ENCODE data around the gene IL1RL2. TPM values are rescaled to one million over a fixed set of nuclear protein-coding genes. Genes with fewer than 3 reads are reported as not detected.

Gene IL1RL2
- total and polyA plus RNA-seq, 2 donors from 2014 or later = 1.4 to 1.8 TPM

DNA sequence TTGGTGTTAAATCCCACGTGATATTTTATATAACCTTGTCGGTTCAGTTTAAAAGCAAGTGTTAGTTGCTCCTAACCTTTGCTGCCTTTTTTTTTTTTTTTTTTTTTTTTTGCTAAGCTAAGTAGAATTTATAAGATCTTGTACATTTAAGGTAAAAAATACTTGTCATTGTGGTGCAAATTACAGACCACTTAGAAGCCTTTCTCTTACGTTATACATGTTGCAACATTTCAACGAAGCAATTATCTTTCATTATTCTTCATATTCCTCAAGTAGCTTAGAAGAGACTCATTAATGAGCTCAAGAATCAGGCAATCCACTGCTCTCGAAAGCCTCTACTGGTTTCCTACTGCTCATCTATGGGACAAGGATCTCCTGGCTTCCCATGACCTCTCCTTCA lies 14.9 kb upstream of the IL1RL2 start:
- H3K9me3 ChIP-seq (ENCODE audit: control insufficient read depth in 2 of 3, insufficient read depth in 1 of 3, low read length in 3 of 3) = no peaks in the 10 kb centered on the region
- TF ChIP-seq CTCF (IDR thresholded peaks at IDR 0.05; ENCODE audit: borderline replicate concordance, extremely low read depth, insufficient read depth) = no peak
- FAIRE-seq (no peak), DNase-seq (no peak)
- H3K27me3 ChIP-seq (ENCODE audit: control insufficient read depth, insufficient read depth, low read length) = no peaks in the 10 kb centered on the region
- no peak overlapping the region for H3K27ac ChIP-seq (ENCODE audit: low read depth in 2 of 2, low read length in 2 of 2)
- no peaks in the 10 kb centered on the region for H3K4me1 ChIP-seq (ENCODE audit: control insufficient read depth in 2 of 3, insufficient read depth in 2 of 3, low read depth in 1 of 3, low read length in 3 of 3)
- H3K36me3 ChIP-seq (ENCODE audit: control insufficient read depth in 2 of 3, insufficient read depth in 3 of 3, low read length in 3 of 3) = peaks cover 7 to 27% (median 20%) of the 10 kb centered on the region in 3 donors
- intact Hi-C loops (cut with DNase I) = no loop called here
- no peak overlapping the region for H3K9ac ChIP-seq (ENCODE audit: low read length in 3 of 3)
- no peak overlapping the region for H3K4me3 ChIP-seq (ENCODE audit: low read length in 3 of 3)

- Histone ChIP-seq H3K4me3 (ENCODE audit: low read length in 3 of 3) (no peak overlapping the region), H3K36me3 (ENCODE audit: control insufficient read depth in 2 of 3, insufficient read depth in 3 of 3, low read length in 3 of 3) (peaks cover 7 to 30% (median 23%) of the 10 kb centered on the region in 3 donors), H3K27ac (ENCODE audit: low read depth in 2 of 2, low read length in 2 of 2) (no peak overlapping the region), H3K9ac (ENCODE audit: low read length in 3 of 3) (no peak overlapping the region), H3K4me1 (ENCODE audit: control insufficient read depth in 2 of 3, insufficient read depth in 2 of 3, low read depth in 1 of 3, low read length in 3 of 3) (no peaks in the 10 kb centered on the region), H3K9me3 (ENCODE audit: control insufficient read depth in 2 of 3, insufficient read depth in 1 of 3, low read length in 3 of 3) (no peaks in the 10 kb centered on the region), H3K27me3 (ENCODE audit: control insufficient read depth, insufficient read depth, low read length) (no peaks in the 10 kb centered on the region)
- FAIRE-seq (no peak), DNase-seq (no peak)
- intact Hi-C loops (cut with DNase I) = no loop called here
- no peak for TF ChIP-seq CTCF (IDR thresholded peaks at IDR 0.05; ENCODE audit: borderline replicate concordance, extremely low read depth, insufficient read depth)
These were observed 14.1 kb upstream of the IL1RL2 start for GRCh38 chr2:102172745-102173144.

GRCh38 chr2:102176172-102176571 lies 10.7 kb upstream of the IL1RL2 start:
- H3K4me3 ChIP-seq (ENCODE audit: low read length in 3 of 3) = no peak overlapping the region
- H3K27ac ChIP-seq (ENCODE audit: low read depth in 2 of 2, low read length in 2 of 2) = no peak overlapping the region
- no peak for TF ChIP-seq CTCF (IDR thresholded peaks at IDR 0.05; ENCODE audit: borderline replicate concordance, extremely low read depth, insufficient read depth)
- peaks cover 3 to 30% (median 20%) of the 10 kb centered on the region in 3 donors for H3K36me3 ChIP-seq (ENCODE audit: control insufficient read depth in 2 of 3, insufficient read depth in 3 of 3, low read length in 3 of 3)
- no peak overlapping the region for H3K9ac ChIP-seq (ENCODE audit: low read length in 3 of 3)
- H3K9me3 ChIP-seq (ENCODE audit: control insufficient read depth in 2 of 3, insufficient read depth in 1 of 3, low read length in 3 of 3) = no peaks in the 10 kb centered on the region
- DNase-seq (no peak), FAIRE-seq (no peak)
- no peaks in the 10 kb centered on the region for H3K4me1 ChIP-seq (ENCODE audit: control insufficient read depth in 2 of 3, insufficient read depth in 2 of 3, low read depth in 1 of 3, low read length in 3 of 3)
- H3K27me3 ChIP-seq (ENCODE audit: control insufficient read depth, insufficient read depth, low read length) = no peaks in the 10 kb centered on the region
- intact Hi-C loops (cut with DNase I) = no loop called here

Measured in kidney (tissue), 14 donors.